H1 (cell line): Measurements from ENCODE around the gene PHACTR2. TPM values are rescaled to one million over a fixed set of nuclear protein-coding genes. Genes with fewer than 3 reads are reported as not detected.

Experiments used
- CTCF ChIA-PET: fragments of 300-600 bp; sonication (Branson Sonifier 250); formaldehyde crosslinking; loops from one replicate; lab custom pipeline; 2021; ENCODE audit not compliant: partially characterized antibody; lab: Charles Lee
- POLR2A ChIA-PET: fragments of 300-600 bp; sonication (Branson Sonifier 250); formaldehyde crosslinking; loops from one replicate; lab custom pipeline; 2021; ENCODE audit warnings: inconsistent platforms; ENCODE audit not compliant: partially characterized antibody; lab: Charles Lee
- DNase-seq, 2 experiments: peaks; one replicate each; pipeline versions ENCODE4 v3.0.0 to v3.0.0-alpha.2; 2010 to 2022; ENCODE audit warnings: low spot score in 2 of 2, low read depth in 1 of 2, mixed read lengths in 1 of 2
- FAIRE-seq: peaks from 2 replicates; lab custom pipeline; 2011; peaks lifted over from hg19 to GRCh38; lab: Jason Lieb, UNC
- H2AFZ ChIP-seq: 2 replicates; pipeline ENCODE4 v1.8.1; 2012; ENCODE audit warnings: low read length, inconsistent platforms
- H2AK5ac ChIP-seq: 2 replicates; pipeline ENCODE4 v1.6.1; 2013; ENCODE audit warnings: low read depth, low read length
- H2BK120ac ChIP-seq: replicated peaks from 2 replicates; pipeline ENCODE3; 2013; ENCODE audit warnings: low read depth, low read length, inconsistent platforms
- H2BK12ac ChIP-seq: 2 replicates; pipeline ENCODE4 v1.6.1; 2013; ENCODE audit warnings: low read depth, low read length
- H2BK15ac ChIP-seq: 2 replicates; pipeline ENCODE4 v1.6.1; 2013; ENCODE audit warnings: low read length
- H2BK20ac ChIP-seq: 2 replicates; pipeline ENCODE4 v1.6.1; 2013; ENCODE audit warnings: low read length
- H2BK5ac ChIP-seq: 2 replicates; pipeline ENCODE4 v1.6.1; 2013; ENCODE audit warnings: low read depth, low read length
- H3K14ac ChIP-seq: 2 replicates; pipeline ENCODE4 v1.6.1; 2013; ENCODE audit warnings: inconsistent platforms; ENCODE audit not compliant: insufficient read length
- H3K18ac ChIP-seq: 2 replicates; pipeline ENCODE4 v1.6.1; 2013; ENCODE audit warnings: low read length; ENCODE audit errors: extremely low read depth
- H3K23ac ChIP-seq: 2 replicates; pipeline ENCODE4 v1.6.1; 2013; ENCODE audit warnings: inconsistent platforms; ENCODE audit not compliant: insufficient read length
- H3K23me2 ChIP-seq: 2 replicates; pipeline ENCODE4 v1.6.1; 2013; ENCODE audit warnings: low read depth, low read length
- H3K27ac ChIP-seq: 2 replicates; pipeline ENCODE4 v1.6.1; 2011; ENCODE audit warnings: low read depth, low read length, inconsistent platforms
- H3K27me3 ChIP-seq, 4 experiments: replicated peaks in 1 of 4; 1 replicate in 1 of 4; 2 replicates in 3 of 4; pipeline versions ENCODE4 v1.6.1 to v1.8.1; 2011 to 2013; ENCODE audit warnings: low read length in 3 of 4, mild to moderate bottlenecking in 3 of 4, inconsistent platforms in 2 of 4, mixed read lengths in 2 of 4, moderate library complexity in 1 of 4; ENCODE audit not compliant: control insufficient read depth in 3 of 4, insufficient read depth in 3 of 4; ENCODE audit errors: extremely low read depth in 1 of 4
- H3K36me3 ChIP-seq, 4 experiments: 2 replicates each; pipeline versions ENCODE4 v1.6.1 to v1.8.1; 2011 to 2013; ENCODE audit warnings: mild to moderate bottlenecking in 4 of 4, low read length in 3 of 4, moderate library complexity in 2 of 4, control low read depth in 1 of 4, inconsistent platforms in 1 of 4; ENCODE audit not compliant: insufficient read depth in 4 of 4, control insufficient read depth in 2 of 4
- H3K4ac ChIP-seq: replicated peaks from 2 replicates; pipeline ENCODE3; 2013; ENCODE audit warnings: low read length, low read depth, mixed read lengths, inconsistent platforms; ENCODE audit not compliant: insufficient read length
- H3K4me1 ChIP-seq, 4 experiments: replicated peaks in 1 of 4; 1 replicate in 1 of 4; 2 replicates in 3 of 4; pipeline versions ENCODE4 v1.6.1 to v1.8.1; 2011 to 2013; ENCODE audit warnings: low read length in 3 of 4, inconsistent platforms in 2 of 4, mixed read lengths in 1 of 4; ENCODE audit not compliant: insufficient read depth in 4 of 4, control insufficient read depth in 3 of 4
- H3K4me2 ChIP-seq, 2 experiments: 2 replicates each; pipeline versions ENCODE4 v1.6.1 to v1.8.1; 2011 to 2013; ENCODE audit warnings: low read depth in 2 of 2, low read length in 2 of 2, control low read depth in 1 of 2, inconsistent platforms in 1 of 2, mild to moderate bottlenecking in 1 of 2; ENCODE audit not compliant: insufficient read depth in 1 of 2
- H3K4me3 ChIP-seq, 4 experiments: fragments of 200-600, 300-600 bp in 1 of 4; sonication (generic), shearing (Covaris generic), sonication (Bioruptor Twin) in 1 of 4; 2 replicates each; pipeline versions ENCODE4 v1.5.1 to v1.8.1; 2011 to 2016; ENCODE audit warnings: low read length in 4 of 4, low read depth in 3 of 4, control low read depth in 2 of 4, inconsistent platforms in 2 of 4, mild to moderate bottlenecking in 2 of 4, mixed read lengths in 1 of 4, moderate library complexity in 1 of 4; ENCODE audit not compliant: insufficient read depth in 2 of 4; ENCODE audit errors: extremely low read depth in 1 of 4
- H3K56ac ChIP-seq: replicated peaks from 2 replicates; pipeline ENCODE3; 2013; ENCODE audit warnings: low read depth, mild to moderate bottlenecking, mixed read lengths, low read length, inconsistent platforms; ENCODE audit not compliant: insufficient read length
- H3K79me1 ChIP-seq: 2 replicates; pipeline ENCODE4 v1.6.1; 2013; ENCODE audit warnings: low read depth, low read length, control low read depth
- H3K79me2 ChIP-seq, 2 experiments: 2 replicates each; pipeline versions ENCODE4 v1.6.1 to v1.8.1; 2012 to 2013; ENCODE audit warnings: low read length in 2 of 2, mild to moderate bottlenecking in 2 of 2, inconsistent platforms in 1 of 2; ENCODE audit not compliant: insufficient read depth in 2 of 2, control insufficient read depth in 1 of 2
- H3K9ac ChIP-seq, 4 experiments: replicated peaks in 1 of 4; 1 replicate in 1 of 4; 2 replicates in 3 of 4; pipeline versions ENCODE4 v1.6.1 to v1.8.1; 2011 to 2013; ENCODE audit warnings: low read depth in 3 of 4, low read length in 3 of 4, control low read depth in 2 of 4, mild to moderate bottlenecking in 2 of 4, moderate library complexity in 2 of 4, inconsistent platforms in 1 of 4; ENCODE audit errors: extremely low read depth in 1 of 4
- H3K9me3 ChIP-seq, 2 experiments: 2 replicates each; pipeline versions ENCODE4 v1.6.1 to v1.8.1; 2012 to 2013; ENCODE audit warnings: mild to moderate bottlenecking in 2 of 2, moderate library complexity in 2 of 2, control low read depth in 1 of 2, inconsistent platforms in 1 of 2, low read depth in 1 of 2, low read length in 1 of 2, mixed read lengths in 1 of 2; ENCODE audit not compliant: insufficient read depth in 2 of 2
- H4K20me1 ChIP-seq, 2 experiments: replicated peaks in 1 of 2; 2 replicates each; pipeline versions ENCODE3 to v1.8.1; 2011 to 2013; ENCODE audit warnings: inconsistent platforms in 2 of 2, low read length in 2 of 2, mild to moderate bottlenecking in 1 of 2; ENCODE audit not compliant: insufficient read depth in 2 of 2, control insufficient read depth in 1 of 2
- H4K5ac ChIP-seq: 2 replicates; pipeline ENCODE4 v1.6.1; 2013; ENCODE audit warnings: low read length, low read depth, mixed read lengths, inconsistent platforms; ENCODE audit not compliant: insufficient read length
- H4K8ac ChIP-seq: 2 replicates; pipeline ENCODE4 v1.8.0; 2013; ENCODE audit warnings: mild to moderate bottlenecking, moderate library complexity, low read length, inconsistent platforms; ENCODE audit not compliant: insufficient read depth; ENCODE audit errors: extremely low read depth
- H4K91ac ChIP-seq: replicated peaks from 2 replicates; pipeline ENCODE3; 2013; ENCODE audit warnings: low read length, mixed read lengths, inconsistent platforms; ENCODE audit not compliant: insufficient read length
- ATF2 ChIP-seq: IDR thresholded peaks from 2 replicates; pipeline ENCODE4 v1.6.1; 2012; ENCODE audit warnings: low read length, inconsistent platforms
- CBX5 ChIP-seq: fragments of 300-800, 300-1000 bp; sonication (generic); IDR thresholded peaks from 2 replicates; pipeline ENCODE4 v1.7.1; 2016; ENCODE audit warnings: antibody characterized with exemption, low read length, low read depth
- CTCF ChIP-seq, 3 experiments: IDR thresholded peaks; 1 replicate in 2 of 3; 2 replicates in 1 of 3; pipeline versions ENCODE4 v1.5.1 to v1.6.1; 2011; ENCODE audit warnings: low read length in 3 of 3, mild to moderate bottlenecking in 3 of 3, inconsistent platforms in 2 of 3, low read depth in 1 of 3, moderate library complexity in 1 of 3; ENCODE audit not compliant: insufficient read depth in 1 of 3; ENCODE audit errors: control extremely low read depth in 1 of 3
- KDM5A ChIP-seq: fragments of 200-600 bp; IDR thresholded peaks from 2 replicates; pipeline ENCODE4 v1.7.1; 2012; ENCODE audit warnings: mild to moderate bottlenecking, low read length, inconsistent platforms, mixed read lengths
- RFX5 ChIP-seq: IDR thresholded peaks from 2 replicates; pipeline ENCODE4 v1.6.1; 2011; ENCODE audit warnings: low read depth, low read length, improper control_type of control experiment, borderline replicate concordance
- SIX5 ChIP-seq: IDR thresholded peaks from 2 replicates; pipeline ENCODE4 v1.6.1; 2011; ENCODE audit warnings: mild to moderate bottlenecking, low read depth, low read length
- SP4 ChIP-seq: IDR thresholded peaks from 2 replicates; pipeline ENCODE4 v1.6.1; 2012; ENCODE audit warnings: low read length, inconsistent platforms
- TEAD4 ChIP-seq: IDR thresholded peaks from 2 replicates; pipeline ENCODE4 v1.6.1; 2012; ENCODE audit warnings: low read depth, low read length, inconsistent platforms, mixed read lengths
- whole genome bisulfite sequencing, 2 experiments: shearing (Covaris generic) in 1 of 2; methylation state at CpG; one replicate each; pipeline versions ENCODE4 v1.1.6 to v1.1.7; 2013 to 2015; ENCODE audit warnings: low lambda C conversion rate in 2 of 2, mixed read lengths in 2 of 2, inconsistent platforms in 1 of 2, low coverage in 1 of 2, missing lambda C conversion rate in 1 of 2; ENCODE audit not compliant: insufficient replicate concordance in 2 of 2, insufficient coverage in 1 of 2, insufficient read length in 1 of 2; ENCODE audit errors: extremely low coverage in 1 of 2, missing lambda C conversion rate in 1 of 2; 5-methylcytosine and 5-hydroxymethylcytosine counted together
- polyA plus RNA-seq, 7 experiments: library from polyadenylated mRNA; depleted of rRNA in 3 of 7; stranded (reverse) in 5 of 7; unstranded in 2 of 7; fragments of >200 nt in 5 of 7; fragments of 200-250 nt in 2 of 7; gene quantifications; 1 replicate in 5 of 7; 2 replicates in 1 of 7; 4 replicates in 1 of 7; pipeline versions ENCODE4 v1.2.1 to v1.2.3, GENCODE V29; 2011 to 2013; ENCODE audit warnings: missing spikeins in 2 of 7, mixed read lengths in 2 of 7
- total RNA-seq: library from RNA; stranded (reverse); fragmentation: NEBNext Ultra II Directional; extraction: Animal tissue kit (Norgen Biotek cat#: 25700); gene quantifications from 2 replicates; pipeline ENCODE4 v1.2.1, GENCODE V29; 2021

Gene PHACTR2
- total and polyA plus RNA-seq, 2 of the 8 experiments (the other 6 are each of a cell fraction or from before 2014, with no cell fraction given) = 16.9 to 131 TPM

GRCh38 chr6:143700684-143701348 is 23.1 kb downstream of the PHACTR2 start:
- Histone ChIP-seq H3K4ac (no peak overlapping the region), H3K4me2 (no peak overlapping the region; a peak in 1 of 4 replicates), H3K14ac (no peak overlapping the region), H3K4me3 (no peak overlapping the region), H4K5ac (no peak overlapping the region), H4K8ac (no peak overlapping the region), H2BK5ac (no peak overlapping the region), H3K23me2 (no peaks in the 10 kb centered on the region), H2BK15ac (no peak overlapping the region), H3K9me3 (peaks cover 4% of the 10 kb centered on the region in 2 experiments; a peak in 1 of 4 replicates), H3K27me3 (no peaks in the 10 kb centered on the region), H3K79me2 (peaks cover 3 to 93% of the 10 kb centered on the region in 2 experiments; a peak in 3 of 4 replicates), H4K20me1 (no peaks in the 10 kb centered on the region), H3K9ac (no peak overlapping the region), H3K36me3 (no peaks in the 10 kb centered on the region; a peak in 2 of 8 replicates), H2BK20ac (no peak overlapping the region), H3K4me1 (peaks cover 0 to 8% (median 1%) of the 10 kb centered on the region in 4 experiments; a peak in 2 of 7 replicates), H3K23ac (no peak overlapping the region), H3K79me1 (peaks cover 3% of the 10 kb centered on the region; the same call in 1 of the 2 replicates), H2BK120ac (no peak overlapping the region), H3K18ac (no peak overlapping the region), H3K56ac (no peak overlapping the region), H3K27ac (no peak overlapping the region), H2BK12ac (no peak overlapping the region), H2AK5ac (no peak overlapping the region), H2AFZ (no peak overlapping the region), H4K91ac (no peak overlapping the region)
- DNase-seq (no peak), FAIRE-seq (no peak)
- 81% methylated on average over 8 of the region's 8 CpGs; no CpG with 5 or more reads in 1 of the 2 experiments for WGBS, 2 experiments
- ChIA-PET POLR2A (interaction anchor here (1.0 kb wide), 1 partner anchor 46 kb away, joined by 3 read pairs; no protein-coding TSS in a partner anchor), CTCF (interaction anchor here (1.1 to 3.0 kb wide), 5 partner anchors 11 to 234 kb away, joined by 3 to 9 read pairs (median 4); no protein-coding TSS in a partner anchor)
- TF ChIP-seq ATF2 = no peak
- no peak for TF ChIP-seq TEAD4
- TF ChIP-seq SIX5 = no peak
- TF ChIP-seq SP4 = no peak
- TF ChIP-seq CBX5 = no peak
- TF ChIP-seq RFX5 = no peak
- TF ChIP-seq KDM5A = no peak
- TF ChIP-seq CTCF (IDR thresholded peaks at IDR 0.05; ENCODE audit: control extremely low read depth in 1 of 3, insufficient read depth in 1 of 3, low read depth in 1 of 3, low read length in 3 of 3) = no peak
